Kidney (tissue), 14 donors: Measurements from ENCODE around the gene ADAMTS15. TPM values are rescaled to one million over a fixed set of nuclear protein-coding genes. Genes with fewer than 3 reads are reported as not detected.

Experiments used
- DNase-seq, 5 donors: peaks; one replicate each; pipeline ENCODE4 v3.0.0-alpha.2; 2013 to 2020
- FAIRE-seq: peaks from 2 replicates; lab custom pipeline; 2012; peaks lifted over from hg19 to GRCh38; lab: Jason Lieb, UNC
- H3K27ac ChIP-seq, 2 donors: one replicate each; pipeline ENCODE4 v1.7.0; 2013; ENCODE audit warnings: low read depth in 2 of 2, low read length in 2 of 2, inconsistent platforms in 1 of 2
- H3K27me3 ChIP-seq: one replicate; pipeline ENCODE4 v1.7.1; 2013; ENCODE audit warnings: low read length, inconsistent platforms; ENCODE audit not compliant: control insufficient read depth, insufficient read depth
- H3K36me3 ChIP-seq, 3 donors: one replicate each; pipeline versions ENCODE4 v1.7.0 to v1.7.1; 2013; ENCODE audit warnings: low read length in 3 of 3, control low read depth in 1 of 3, inconsistent platforms in 1 of 3; ENCODE audit not compliant: insufficient read depth in 3 of 3, control insufficient read depth in 2 of 3
- H3K4me1 ChIP-seq, 3 donors: one replicate each; pipeline versions ENCODE4 v1.7.0 to v1.7.1; 2013; ENCODE audit warnings: low read length in 3 of 3, inconsistent platforms in 1 of 3, low read depth in 1 of 3; ENCODE audit not compliant: control insufficient read depth in 2 of 3, insufficient read depth in 2 of 3
- H3K4me3 ChIP-seq, 3 donors: one replicate each; pipeline versions ENCODE4 v1.7.0 to v1.8.1; 2013; ENCODE audit warnings: low read length in 3 of 3, control low read depth in 1 of 3, inconsistent platforms in 1 of 3
- H3K9ac ChIP-seq, 3 donors: one replicate each; pipeline versions ENCODE4 v1.7.0 to v1.7.1; 2013; ENCODE audit warnings: low read length in 3 of 3, control low read depth in 1 of 3, inconsistent platforms in 1 of 3
- H3K9me3 ChIP-seq, 3 donors: one replicate each; pipeline versions ENCODE4 v1.7.0 to v1.7.1; 2013; ENCODE audit warnings: low read length in 3 of 3, control low read depth in 1 of 3, inconsistent platforms in 1 of 3; ENCODE audit not compliant: control insufficient read depth in 2 of 3, insufficient read depth in 1 of 3
- CTCF ChIP-seq: IDR thresholded peaks from 3 replicates; pipeline ENCODE4 v1.5.1; 2012; ENCODE audit warnings: mild to moderate bottlenecking, moderate library complexity, borderline replicate concordance; ENCODE audit not compliant: insufficient read depth; ENCODE audit errors: extremely low read depth
- intact Hi-C: fragments of 100-400 bp; cut with DNase I; formaldehyde crosslinking; loops from one replicate; pipeline ENCODE4 v1.11.1; 2022
- polyA plus RNA-seq: library from polyadenylated mRNA; stranded (reverse); fragments of 350-450 nt; fragmentation: Illumina TruSeq; extraction: RNeasy Lipid Tissue Mini Kit (QIAGEN cat#74804); gene quantifications from one replicate; pipeline ENCODE4 v1.2.3, GENCODE V29; 2014; ENCODE audit warnings: low read depth, low replicate concordance; ENCODE audit not compliant: insufficient read depth
- total RNA-seq: library from RNA; stranded (reverse); fragmentation: NEBNext Ultra II Directional; extraction: Animal tissue kit (Norgen Biotek cat#: 25700); gene quantifications from one replicate; pipeline ENCODE4 v1.2.1, GENCODE V29; 2021
- donor health status: control.
- donor health status: control.
- donor health status: control.
- donor health status: control.
- donor health status: control.
- donor health status: DM: yes; HTN: yes; CAD: no.
- donor health status: Normal renal cell carcinoma (clear cell type).

The ADAMTS15 gene
- total and polyA plus RNA-seq, 2 donors from 2014 or later, result 3.6 to 6.2 TPM

DNA sequence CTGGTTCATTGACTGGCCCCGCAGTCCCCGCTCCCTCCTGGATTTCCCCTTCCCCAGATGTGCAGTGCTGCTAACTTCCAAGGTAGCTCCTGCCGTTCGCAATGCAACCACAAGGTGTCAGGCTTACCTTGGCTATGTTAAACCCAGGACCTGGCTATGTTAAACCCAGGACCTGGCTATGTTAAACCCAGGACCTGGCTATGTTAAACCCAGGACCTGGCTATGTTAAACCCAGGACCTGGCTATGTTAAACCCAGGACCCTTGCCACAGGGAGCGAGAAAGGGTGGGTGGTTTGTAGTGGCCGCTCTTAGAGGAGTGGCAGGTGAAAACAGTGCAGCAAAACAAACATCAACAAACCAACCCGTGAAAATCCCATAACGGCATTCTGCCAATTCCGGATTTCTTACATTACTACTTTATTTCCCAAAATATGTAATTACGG, 17.1 kb upstream of the ADAMTS15 start:
- DNase-seq (peak in 4 of 5 donors; percentile 85 to 90 (median 86)), FAIRE-seq (no peak)
- TF ChIP-seq CTCF, result peak; percentile 85
- intact Hi-C loops, result loop anchor here (5.0 to 10.0 kb wide), 2 partner anchors 403 to 431 kb away; no protein-coding TSS in a partner anchor
- Histone ChIP-seq H3K27ac (no peak overlapping the region), H3K27me3 (peaks cover 20% of the 10 kb centered on the region), H3K36me3 (no peaks in the 10 kb centered on the region), H3K4me3 (no peak overlapping the region), H3K9me3 (no peaks in the 10 kb centered on the region), H3K9ac (no peak overlapping the region), H3K4me1 (peaks cover 0 to 8% (median 8%) of the 10 kb centered on the region in 3 donors)

- intact Hi-C loops, result loop anchor here (5.0 to 10.0 kb wide), 2 partner anchors 403 to 430 kb away; no protein-coding TSS in a partner anchor
- DNase-seq (no peak), FAIRE-seq (no peak)
- no peak for TF ChIP-seq CTCF
- no peak overlapping the region for H3K27ac ChIP-seq
- no peak overlapping the region for H3K4me3 ChIP-seq
- H3K9ac ChIP-seq, result no peak overlapping the region
- no peaks in the 10 kb centered on the region for H3K36me3 ChIP-seq
- peaks cover 16% of the 10 kb centered on the region for H3K27me3 ChIP-seq
- H3K4me1 ChIP-seq, result peaks cover 0 to 8% (median 8%) of the 10 kb centered on the region in 3 donors
- H3K9me3 ChIP-seq, result no peaks in the 10 kb centered on the region
These were observed 16.6 kb upstream of the ADAMTS15 start for GRCh38 chr11:130431801-130432200.

GRCh38 chr11:130433357-130433756, 15.1 kb upstream of the ADAMTS15 start:
- Histone ChIP-seq H3K9ac (no peak overlapping the region), H3K4me3 (no peak overlapping the region), H3K4me1 (peaks cover 0 to 8% (median 3%) of the 10 kb centered on the region in 3 donors), H3K27ac (no peak overlapping the region), H3K36me3 (no peaks in the 10 kb centered on the region), H3K9me3 (no peaks in the 10 kb centered on the region), H3K27me3 (peaks cover 12% of the 10 kb centered on the region)
- TF ChIP-seq CTCF, result no peak
- intact Hi-C loops, result loop anchor here (5.0 to 10.0 kb wide), 2 partner anchors 401 to 429 kb away; no protein-coding TSS in a partner anchor
- DNase-seq (no peak), FAIRE-seq (no peak)
